Right lobe of liver (tissue), 6 donors: ENCODE measurements around the gene SLX4IP. TPM values are rescaled to one million over a fixed set of nuclear protein-coding genes. Genes with fewer than 3 reads are reported as not detected.
A peak's percentile ranks its signal among the peaks of the same experiment; 100 is the strongest.

ENCODE experiments used
- ATAC-seq, 4 donors: fragments of 200-7000 bp; cut with Tn5 transposase; one replicate each; pipeline ENCODE4 v1.9.1; 2020; ENCODE audit warnings: mild to moderate bottlenecking in 4 of 4, moderate library complexity in 4 of 4
- DNase-seq, 3 donors: peaks; one replicate each; pipeline ENCODE4 v3.0.0-alpha.2; 2020
- H3K27ac ChIP-seq, 3 donors: fragments of 200-600 bp; one replicate each; pipeline ENCODE4 v1.8.0; 2022
- H3K27me3 ChIP-seq, 2 donors: fragments of 200-600 bp; one replicate each; pipeline ENCODE4 v1.8.0; 2022
- H3K36me3 ChIP-seq, 4 donors: fragments of 200-600 bp; sonication (generic) in 1 of 4; one replicate each; pipeline versions ENCODE4 v1.5.1 to v1.8.0; 2017 to 2022; ENCODE audit warnings: control low read depth in 1 of 4
- H3K4me1 ChIP-seq, 4 donors: fragments of 200-600 bp; sonication (generic) in 1 of 4; one replicate each; pipeline versions ENCODE4 v1.5.1 to v1.8.0; 2017 to 2022; ENCODE audit warnings: control low read depth in 1 of 4
- H3K4me3 ChIP-seq, 3 donors: fragments of 200-600 bp; one replicate each; pipeline ENCODE4 v1.8.0; 2022
- H3K9me3 ChIP-seq, 4 donors: fragments of 200-600 bp; sonication (generic) in 1 of 4; one replicate each; pipeline versions ENCODE4 v1.5.1 to v1.8.0; 2017 to 2022; ENCODE audit warnings: control low read depth in 1 of 4
- CTCF ChIP-seq, 4 donors: fragments of 200-600 bp in 3 of 4; fragments of 450-650 bp in 1 of 4; IDR thresholded peaks; one replicate each; pipeline versions ENCODE4 v1.5.1 to v1.8.0; 2016 to 2022; ENCODE audit warnings: antibody characterized with exemption in 4 of 4, mild to moderate bottlenecking in 2 of 4
- POLR2A ChIP-seq: fragments of 450-650 bp; IDR thresholded peaks from one replicate; pipeline ENCODE4 v1.6.1; 2017; ENCODE audit warnings: antibody characterized with exemption, mild to moderate bottlenecking
- WGBS: methylation state at CpG from one replicate; pipeline ENCODE4 v1.1.6; 2018; ENCODE audit warnings: low coverage, low lambda C conversion rate; ENCODE audit not compliant: insufficient coverage; ENCODE audit errors: missing lambda C conversion rate; 5-methylcytosine and 5-hydroxymethylcytosine counted together
- intact Hi-C, 2 donors: fragments of 100-400 bp; cut with DNase I; formaldehyde crosslinking; loops; one replicate each; pipeline versions ENCODE4 v1.11.2 to v1.14.1; 2022
- total RNA-seq, 6 experiments: library from RNA; depleted of rRNA in 2 of 6; stranded (reverse); fragments of >200 nt in 2 of 6; fragmentation: NEBNext Ultra II Directional in 3 of 6; extraction: Animal tissue kit (Norgen Biotek cat#: 25700) in 3 of 6; gene quantifications; one replicate each; pipeline versions ENCODE4 v1.1.0 to v1.2.4, GENCODE V29; 2016 to 2023
- donor health status: DM: no; HTN: yes; CAD: no.
- donor health status: DM: no; HTN: no; CAD: no.
- donor health status: DM: no; HTN: no; CAD: no.
- donor health status: DM: no; HTN: yes; CAD: no.
- donor health status: DM: no; HTN: yes; CAD: no.

Gene SLX4IP
- total RNA-seq, 6 experiments from 2014 or later = 2.0 to 4.0 (median 3.5) TPM

- H3K9me3 ChIP-seq = no peaks in the 10 kb centered on the region
- H3K27ac ChIP-seq = peak overlapping the region in 2 of 3 donors; percentile 93 to 94
- H3K36me3 ChIP-seq = no peaks in the 10 kb centered on the region
- intact Hi-C loops = no loop called here
- no peaks in the 10 kb centered on the region for H3K27me3 ChIP-seq
- H3K4me1 ChIP-seq = peaks cover 0 to 29% (median 8%) of the 10 kb centered on the region in 4 donors
- TF ChIP-seq CTCF (IDR thresholded peaks at IDR 0.05) (no peak), POLR2A (no peak)
- peak in 1 of 3 donors; percentile 20 for DNase-seq
- no peak for ATAC-seq
- peak overlapping the region; percentile 64 to 90 (median 84) for H3K4me3 ChIP-seq
- WGBS = 44% methylated on average over 25 of the region's 30 CpGs
Observed at GRCh38 chr20:10433014-10433622, 2.0 kb upstream of the SLX4IP start.

GRCh38 chr20:10433623-10434466 is 1.3 kb upstream of the SLX4IP start, which contains the start of gene MKKS:
TSS of gene MKKS (minus strand) at chr20:10434222. CDS start at chr20:10413514, 20,708 bp downstream.
- intact Hi-C loops = no loop called here
- peak within 1 kb of the TSS; percentile 81 to 94 (median 93) for H3K27ac ChIP-seq
- H3K36me3 ChIP-seq = no peaks in the 10 kb centered on the region
- peak; percentile 93 to 94 (median 94) for DNase-seq
- no peaks in the 10 kb centered on the region for H3K9me3 ChIP-seq
- H3K4me1 ChIP-seq = peaks cover 0 to 27% (median 8%) of the 10 kb centered on the region in 4 donors
- H3K4me3 ChIP-seq = peak within 1 kb of the TSS; percentile 64 to 90 (median 84)
- ATAC-seq = peak; percentile 76 to 83 (median 81)
- under 1% methylated on average over 40 of the region's 73 CpGs for WGBS
- H3K27me3 ChIP-seq = no peaks in the 10 kb centered on the region
- peak in 1 of 4 donors; percentile 5 for TF ChIP-seq CTCF (IDR thresholded peaks at IDR 0.05)
- peak; percentile 29 for TF ChIP-seq POLR2A

DNA sequence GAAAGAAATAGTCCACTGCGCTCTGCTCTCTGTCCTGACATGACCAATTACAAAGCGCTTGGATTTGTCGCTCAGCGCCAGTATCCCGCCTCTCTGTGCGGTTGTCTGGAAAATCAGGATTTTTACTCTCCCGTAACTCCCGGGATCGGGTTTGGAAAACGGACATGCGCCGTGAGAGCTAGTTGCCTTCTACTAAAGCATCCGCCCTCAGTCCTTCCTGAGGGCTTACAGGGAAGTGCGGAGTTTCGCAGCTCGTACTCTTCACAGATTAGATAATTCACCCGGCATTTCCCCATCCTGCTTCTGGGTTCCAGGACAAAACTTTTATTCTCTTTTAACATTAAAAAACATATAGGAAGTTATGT is 656 bp upstream of the SLX4IP start:
- WGBS = 0% methylated on average over 17 of the region's 17 CpGs
- peaks cover 0 to 25% (median 8%) of the 10 kb centered on the region in 4 donors for H3K4me1 ChIP-seq
- intact Hi-C loops = no loop called here

More for the DNA sequence above, 656 bp upstream of the SLX4IP start:
- TF ChIP-seq POLR2A = peak; percentile 98
- no peak for TF ChIP-seq CTCF (IDR thresholded peaks at IDR 0.05)
- H3K27me3 ChIP-seq = no peaks in the 10 kb centered on the region
- no peaks in the 10 kb centered on the region for H3K36me3 ChIP-seq
- peak overlapping the region; percentile 64 to 90 (median 84) for H3K4me3 ChIP-seq
- H3K27ac ChIP-seq = peak overlapping the region; percentile 81 to 94 (median 93)
- H3K9me3 ChIP-seq = no peaks in the 10 kb centered on the region
- ATAC-seq (peak; percentile 81 to 88 (median 83)), DNase-seq (peak; percentile 87 to 94 (median 92))
